H1 (cell line): ENCODE results near the gene ZMYM4. TPM values are rescaled to one million over a fixed set of nuclear protein-coding genes. Genes with fewer than 3 reads are reported as not detected.

ENCODE experiments used
- CTCF ChIA-PET: fragments of 300-600 bp; sonication (Branson Sonifier 250); formaldehyde crosslinking; loops from one replicate; lab custom pipeline; 2021; ENCODE audit not compliant: partially characterized antibody; lab: Charles Lee
- POLR2A ChIA-PET: fragments of 300-600 bp; sonication (Branson Sonifier 250); formaldehyde crosslinking; loops from one replicate; lab custom pipeline; 2021; ENCODE audit warnings: inconsistent platforms; ENCODE audit not compliant: partially characterized antibody; lab: Charles Lee
- DNase-seq, 2 experiments: peaks; one replicate each; pipeline versions ENCODE4 v3.0.0 to v3.0.0-alpha.2; 2010 to 2022; ENCODE audit warnings: low spot score in 2 of 2, low read depth in 1 of 2, mixed read lengths in 1 of 2
- FAIRE-seq: peaks from 2 replicates; lab custom pipeline; 2011; peaks lifted over from hg19 to GRCh38; lab: Jason Lieb, UNC
- H2AFZ ChIP-seq: 2 replicates; pipeline ENCODE4 v1.8.1; 2012; ENCODE audit warnings: low read length, inconsistent platforms
- H2AK5ac ChIP-seq: 2 replicates; pipeline ENCODE4 v1.6.1; 2013; ENCODE audit warnings: low read depth, low read length
- H2BK120ac ChIP-seq: replicated peaks from 2 replicates; pipeline ENCODE3; 2013; ENCODE audit warnings: low read depth, low read length, inconsistent platforms
- H2BK12ac ChIP-seq: 2 replicates; pipeline ENCODE4 v1.6.1; 2013; ENCODE audit warnings: low read depth, low read length
- H2BK15ac ChIP-seq: 2 replicates; pipeline ENCODE4 v1.6.1; 2013; ENCODE audit warnings: low read length
- H2BK20ac ChIP-seq: 2 replicates; pipeline ENCODE4 v1.6.1; 2013; ENCODE audit warnings: low read length
- H2BK5ac ChIP-seq: 2 replicates; pipeline ENCODE4 v1.6.1; 2013; ENCODE audit warnings: low read depth, low read length
- H3K14ac ChIP-seq: 2 replicates; pipeline ENCODE4 v1.6.1; 2013; ENCODE audit warnings: inconsistent platforms; ENCODE audit not compliant: insufficient read length
- H3K18ac ChIP-seq: 2 replicates; pipeline ENCODE4 v1.6.1; 2013; ENCODE audit warnings: low read length; ENCODE audit errors: extremely low read depth
- H3K23ac ChIP-seq: 2 replicates; pipeline ENCODE4 v1.6.1; 2013; ENCODE audit warnings: inconsistent platforms; ENCODE audit not compliant: insufficient read length
- H3K23me2 ChIP-seq: 2 replicates; pipeline ENCODE4 v1.6.1; 2013; ENCODE audit warnings: low read depth, low read length
- H3K27ac ChIP-seq: 2 replicates; pipeline ENCODE4 v1.6.1; 2011; ENCODE audit warnings: low read depth, low read length, inconsistent platforms
- H3K27me3 ChIP-seq, 4 experiments: replicated peaks in 1 of 4; 1 replicate in 1 of 4; 2 replicates in 3 of 4; pipeline versions ENCODE4 v1.6.1 to v1.8.1; 2011 to 2013; ENCODE audit warnings: low read length in 3 of 4, mild to moderate bottlenecking in 3 of 4, inconsistent platforms in 2 of 4, mixed read lengths in 2 of 4, moderate library complexity in 1 of 4; ENCODE audit not compliant: control insufficient read depth in 3 of 4, insufficient read depth in 3 of 4; ENCODE audit errors: extremely low read depth in 1 of 4
- H3K36me3 ChIP-seq, 4 experiments: 2 replicates each; pipeline versions ENCODE4 v1.6.1 to v1.8.1; 2011 to 2013; ENCODE audit warnings: mild to moderate bottlenecking in 4 of 4, low read length in 3 of 4, moderate library complexity in 2 of 4, control low read depth in 1 of 4, inconsistent platforms in 1 of 4; ENCODE audit not compliant: insufficient read depth in 4 of 4, control insufficient read depth in 2 of 4
- H3K4ac ChIP-seq: replicated peaks from 2 replicates; pipeline ENCODE3; 2013; ENCODE audit warnings: low read length, low read depth, mixed read lengths, inconsistent platforms; ENCODE audit not compliant: insufficient read length
- H3K4me1 ChIP-seq, 4 experiments: replicated peaks in 1 of 4; 1 replicate in 1 of 4; 2 replicates in 3 of 4; pipeline versions ENCODE4 v1.6.1 to v1.8.1; 2011 to 2013; ENCODE audit warnings: low read length in 3 of 4, inconsistent platforms in 2 of 4, mixed read lengths in 1 of 4; ENCODE audit not compliant: insufficient read depth in 4 of 4, control insufficient read depth in 3 of 4
- H3K4me2 ChIP-seq, 2 experiments: 2 replicates each; pipeline versions ENCODE4 v1.6.1 to v1.8.1; 2011 to 2013; ENCODE audit warnings: low read depth in 2 of 2, low read length in 2 of 2, control low read depth in 1 of 2, inconsistent platforms in 1 of 2, mild to moderate bottlenecking in 1 of 2; ENCODE audit not compliant: insufficient read depth in 1 of 2
- H3K4me3 ChIP-seq, 4 experiments: fragments of 200-600, 300-600 bp in 1 of 4; sonication (generic), shearing (Covaris generic), sonication (Bioruptor Twin) in 1 of 4; 2 replicates each; pipeline versions ENCODE4 v1.5.1 to v1.8.1; 2011 to 2016; ENCODE audit warnings: low read length in 4 of 4, low read depth in 3 of 4, control low read depth in 2 of 4, inconsistent platforms in 2 of 4, mild to moderate bottlenecking in 2 of 4, mixed read lengths in 1 of 4, moderate library complexity in 1 of 4; ENCODE audit not compliant: insufficient read depth in 2 of 4; ENCODE audit errors: extremely low read depth in 1 of 4
- H3K56ac ChIP-seq: replicated peaks from 2 replicates; pipeline ENCODE3; 2013; ENCODE audit warnings: low read depth, mild to moderate bottlenecking, mixed read lengths, low read length, inconsistent platforms; ENCODE audit not compliant: insufficient read length
- H3K79me1 ChIP-seq: 2 replicates; pipeline ENCODE4 v1.6.1; 2013; ENCODE audit warnings: low read depth, low read length, control low read depth
- H3K79me2 ChIP-seq, 2 experiments: 2 replicates each; pipeline versions ENCODE4 v1.6.1 to v1.8.1; 2012 to 2013; ENCODE audit warnings: low read length in 2 of 2, mild to moderate bottlenecking in 2 of 2, inconsistent platforms in 1 of 2; ENCODE audit not compliant: insufficient read depth in 2 of 2, control insufficient read depth in 1 of 2
- H3K9ac ChIP-seq, 4 experiments: replicated peaks in 1 of 4; 1 replicate in 1 of 4; 2 replicates in 3 of 4; pipeline versions ENCODE4 v1.6.1 to v1.8.1; 2011 to 2013; ENCODE audit warnings: low read depth in 3 of 4, low read length in 3 of 4, control low read depth in 2 of 4, mild to moderate bottlenecking in 2 of 4, moderate library complexity in 2 of 4, inconsistent platforms in 1 of 4; ENCODE audit errors: extremely low read depth in 1 of 4
- H3K9me3 ChIP-seq, 2 experiments: 2 replicates each; pipeline versions ENCODE4 v1.6.1 to v1.8.1; 2012 to 2013; ENCODE audit warnings: mild to moderate bottlenecking in 2 of 2, moderate library complexity in 2 of 2, control low read depth in 1 of 2, inconsistent platforms in 1 of 2, low read depth in 1 of 2, low read length in 1 of 2, mixed read lengths in 1 of 2; ENCODE audit not compliant: insufficient read depth in 2 of 2
- H4K20me1 ChIP-seq, 2 experiments: replicated peaks in 1 of 2; 2 replicates each; pipeline versions ENCODE3 to v1.8.1; 2011 to 2013; ENCODE audit warnings: inconsistent platforms in 2 of 2, low read length in 2 of 2, mild to moderate bottlenecking in 1 of 2; ENCODE audit not compliant: insufficient read depth in 2 of 2, control insufficient read depth in 1 of 2
- H4K5ac ChIP-seq: 2 replicates; pipeline ENCODE4 v1.6.1; 2013; ENCODE audit warnings: low read length, low read depth, mixed read lengths, inconsistent platforms; ENCODE audit not compliant: insufficient read length
- H4K8ac ChIP-seq: 2 replicates; pipeline ENCODE4 v1.8.0; 2013; ENCODE audit warnings: mild to moderate bottlenecking, moderate library complexity, low read length, inconsistent platforms; ENCODE audit not compliant: insufficient read depth; ENCODE audit errors: extremely low read depth
- H4K91ac ChIP-seq: replicated peaks from 2 replicates; pipeline ENCODE3; 2013; ENCODE audit warnings: low read length, mixed read lengths, inconsistent platforms; ENCODE audit not compliant: insufficient read length
- BCL11A ChIP-seq, 2 experiments: IDR thresholded peaks; one replicate each; pipeline ENCODE4 v1.6.1; 2011; ENCODE audit warnings: low read depth in 2 of 2, low read length in 2 of 2, mild to moderate bottlenecking in 2 of 2
- EZH2 ChIP-seq: fragments of 200-600 bp; sonication (generic); IDR thresholded peaks from 2 replicates; pipeline ENCODE4 v1.7.1; 2012; ENCODE audit warnings: low read depth, mild to moderate bottlenecking, moderate library complexity, low read length, inconsistent platforms; ENCODE audit not compliant: severe bottlenecking
- WGBS, 2 experiments: shearing (Covaris generic) in 1 of 2; methylation state at CpG; one replicate each; pipeline versions ENCODE4 v1.1.6 to v1.1.7; 2013 to 2015; ENCODE audit warnings: low lambda C conversion rate in 2 of 2, mixed read lengths in 2 of 2, inconsistent platforms in 1 of 2, low coverage in 1 of 2, missing lambda C conversion rate in 1 of 2; ENCODE audit not compliant: insufficient replicate concordance in 2 of 2, insufficient coverage in 1 of 2, insufficient read length in 1 of 2; ENCODE audit errors: extremely low coverage in 1 of 2, missing lambda C conversion rate in 1 of 2; 5-methylcytosine and 5-hydroxymethylcytosine counted together
- polyA plus RNA-seq, 7 experiments: library from polyadenylated mRNA; depleted of rRNA in 3 of 7; stranded (reverse) in 5 of 7; unstranded in 2 of 7; fragments of >200 nt in 5 of 7; fragments of 200-250 nt in 2 of 7; gene quantifications; 1 replicate in 5 of 7; 2 replicates in 1 of 7; 4 replicates in 1 of 7; pipeline versions ENCODE4 v1.2.1 to v1.2.3, GENCODE V29; 2011 to 2013; ENCODE audit warnings: missing spikeins in 2 of 7, mixed read lengths in 2 of 7
- total RNA-seq: library from RNA; stranded (reverse); fragmentation: NEBNext Ultra II Directional; extraction: Animal tissue kit (Norgen Biotek cat#: 25700); gene quantifications from 2 replicates; pipeline ENCODE4 v1.2.1, GENCODE V29; 2021

Gene ZMYM4
- total and polyA plus RNA-seq, 2 of the 8 experiments (the other 6 are each of a cell fraction or from before 2014, with no cell fraction given): 16.7 to 81.3 TPM

GRCh38 chr1:35315649-35316048 lies 47.1 kb downstream of the ZMYM4 start:
- H4K8ac ChIP-seq: no peak overlapping the region
- no peak overlapping the region for H4K5ac ChIP-seq
- H3K23ac ChIP-seq: no peak overlapping the region
- no peak overlapping the region for H2BK120ac ChIP-seq
- no peak overlapping the region for H2BK12ac ChIP-seq
- H3K9ac ChIP-seq: no peak overlapping the region
- TF ChIP-seq EZH2 (no peak), BCL11A (IDR thresholded peaks at IDR 0.05; ENCODE audit: low read depth in 2 of 2, low read length in 2 of 2) (no peak)
- peaks cover 0 to 46% of the 10 kb centered on the region in 2 experiments; a peak in 2 of 4 replicates for H3K79me2 ChIP-seq
- H3K4ac ChIP-seq: no peak overlapping the region
- no peak overlapping the region for H3K56ac ChIP-seq
- H3K4me3 ChIP-seq: no peak overlapping the region
- no peak overlapping the region for H3K18ac ChIP-seq
- H3K27ac ChIP-seq: no peak overlapping the region
- no peaks in the 10 kb centered on the region for H3K4me1 ChIP-seq
- no peaks in the 10 kb centered on the region for H3K79me1 ChIP-seq
- H3K9me3 ChIP-seq: no peaks in the 10 kb centered on the region
- H3K27me3 ChIP-seq: no peaks in the 10 kb centered on the region
- H2AFZ ChIP-seq: no peak overlapping the region
- H4K20me1 ChIP-seq: no peaks in the 10 kb centered on the region
- FAIRE-seq (no peak), DNase-seq (no peak)
- H2BK5ac ChIP-seq: no peak overlapping the region
- WGBS, 2 experiments: 94% methylated on average over 3 of the region's 3 CpGs; no CpG with 5 or more reads in 1 of the 2 experiments
- H3K14ac ChIP-seq: no peak overlapping the region
- no peak overlapping the region for H2BK20ac ChIP-seq
- CTCF ChIA-PET: interaction anchor here (1.1 kb wide), 1 partner anchor 135 kb away, joined by 5 read pairs; no protein-coding TSS in a partner anchor
- H2AK5ac ChIP-seq: no peak overlapping the region
- H4K91ac ChIP-seq: no peak overlapping the region
- POLR2A ChIA-PET: interaction anchor here (0.6 kb wide), 1 partner anchor 281 kb away, joined by 3 read pairs; no protein-coding TSS in a partner anchor
- H3K23me2 ChIP-seq: no peaks in the 10 kb centered on the region
- no peak overlapping the region for H2BK15ac ChIP-seq
- no peak overlapping the region for H3K4me2 ChIP-seq
- H3K36me3 ChIP-seq: peaks cover 0 to 3% (median 1%) of the 10 kb centered on the region in 4 experiments; a peak in 2 of 8 replicates
